NB4 (cell line): ENCODE measurements around the gene NIP7.

ENCODE experiments used
- DNase-seq: peaks from one replicate; pipeline ENCODE4 v3.0.0; 2010; ENCODE audit warnings: low read depth
- H3K4me3 ChIP-seq: one replicate; pipeline ENCODE4 v1.5.1; 2011; ENCODE audit warnings: mild to moderate bottlenecking, low read depth, low read length, moderate library complexity
- CTCF ChIP-seq: IDR thresholded peaks from one replicate; pipeline ENCODE4 v1.5.1; 2012; ENCODE audit warnings: low read depth, low read length
- MYC ChIP-seq: IDR thresholded peaks from 2 replicates; pipeline ENCODE4 v1.6.1; 2011; ENCODE audit warnings: low read depth, low read length
- POLR2A ChIP-seq: IDR thresholded peaks from 2 replicates; pipeline ENCODE4 v1.6.1; 2011; ENCODE audit warnings: mild to moderate bottlenecking; ENCODE audit not compliant: insufficient read length; ENCODE audit errors: extremely low read depth
- TF ChIP-seq, protein P1 (sequence below): IDR thresholded peaks from 2 replicates; pipeline ENCODE4 v1.6.1; 2011; ENCODE audit warnings: low read depth, low read length

NIP7 gene

DNA sequence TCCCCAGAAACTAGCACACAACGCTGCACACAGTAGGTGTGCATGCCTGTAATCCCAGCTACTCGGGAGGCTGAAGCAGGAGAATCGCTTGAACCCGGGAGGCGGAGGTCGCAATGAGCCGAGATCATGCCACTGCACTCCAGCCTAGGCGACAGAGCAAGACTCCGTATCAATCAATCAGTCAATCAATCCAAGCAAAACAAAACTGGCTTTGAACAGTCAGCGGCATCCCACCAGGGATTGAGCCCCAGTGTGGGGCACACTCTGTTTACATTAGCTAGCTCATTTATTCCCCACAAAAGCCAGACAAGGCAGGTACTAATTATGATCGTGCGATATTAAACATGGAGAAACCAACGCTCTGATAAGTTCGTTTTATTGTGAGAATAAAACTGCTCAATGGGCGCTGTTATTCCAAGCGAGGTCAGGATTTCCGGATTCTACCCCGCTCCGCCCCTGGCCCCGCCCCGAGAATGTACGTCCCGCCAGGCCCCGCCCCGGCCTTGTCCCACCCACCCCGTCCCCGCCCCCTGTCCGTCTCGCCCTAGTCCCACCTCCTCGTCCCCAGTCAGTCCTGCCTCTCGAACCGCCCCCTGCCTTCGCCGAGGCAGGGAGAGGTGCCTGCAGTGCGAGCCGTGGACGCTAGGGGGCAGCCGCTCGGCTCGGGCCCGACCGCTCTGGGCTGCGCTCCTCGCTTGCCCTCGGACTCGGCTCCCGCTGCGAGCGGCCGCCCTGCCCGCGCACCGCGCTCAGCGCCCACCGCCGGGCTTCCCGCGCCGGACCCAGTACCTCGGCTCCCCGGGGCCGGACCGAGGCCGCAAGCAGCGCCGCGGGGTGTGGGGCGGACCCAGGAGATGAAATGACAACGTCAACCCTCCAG lies 28.7 kb upstream of the NIP7 start, which contains the start of gene VPS4A:
VPS4A (plus strand) TSS at position 698 of the 880 bp plus-strand sequence; CDS start at position 860, 162 bp downstream.
- TF ChIP-seq POLR2A (peak; percentile 59), MYC (peak; percentile 74; the same call in 1 of the 2 replicates), CTCF (peak; percentile 74)
- TF ChIP-seq, protein P1, sequence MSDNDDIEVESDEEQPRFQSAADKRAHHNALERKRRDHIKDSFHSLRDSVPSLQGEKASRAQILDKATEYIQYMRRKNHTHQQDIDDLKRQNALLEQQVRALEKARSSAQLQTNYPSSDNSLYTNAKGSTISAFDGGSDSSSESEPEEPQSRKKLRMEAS, result peak; percentile 70
- peak; percentile 97 for DNase-seq
- H3K4me3 ChIP-seq, result peak within 1 kb of the TSS; percentile 84

- TF ChIP-seq CTCF (peak; percentile 17), POLR2A (no peak)
- peak; percentile 66 for DNase-seq
- H3K4me3 ChIP-seq, result peak overlapping the region; percentile 84
Observed at GRCh38 chr16:69311533-69312387, 27.8 kb upstream of the NIP7 start.

GRCh38 chr16:69313469-69313868 lies 26.1 kb upstream of the NIP7 start:
- no peak for DNase-seq
- TF ChIP-seq POLR2A, result no peak
- no peak for TF ChIP-seq MYC
- TF ChIP-seq, protein P1, result no peak
- no peak for TF ChIP-seq CTCF
- no peak overlapping the region for H3K4me3 ChIP-seq

- TF ChIP-seq CTCF (no peak), MYC (no peak), POLR2A (no peak)
- TF ChIP-seq, protein P1, result no peak
- H3K4me3 ChIP-seq, result no peak overlapping the region
- DNase-seq, result no peak
Observed at GRCh38 chr16:69314534-69314933, 25.0 kb upstream of the NIP7 start.

DNA sequence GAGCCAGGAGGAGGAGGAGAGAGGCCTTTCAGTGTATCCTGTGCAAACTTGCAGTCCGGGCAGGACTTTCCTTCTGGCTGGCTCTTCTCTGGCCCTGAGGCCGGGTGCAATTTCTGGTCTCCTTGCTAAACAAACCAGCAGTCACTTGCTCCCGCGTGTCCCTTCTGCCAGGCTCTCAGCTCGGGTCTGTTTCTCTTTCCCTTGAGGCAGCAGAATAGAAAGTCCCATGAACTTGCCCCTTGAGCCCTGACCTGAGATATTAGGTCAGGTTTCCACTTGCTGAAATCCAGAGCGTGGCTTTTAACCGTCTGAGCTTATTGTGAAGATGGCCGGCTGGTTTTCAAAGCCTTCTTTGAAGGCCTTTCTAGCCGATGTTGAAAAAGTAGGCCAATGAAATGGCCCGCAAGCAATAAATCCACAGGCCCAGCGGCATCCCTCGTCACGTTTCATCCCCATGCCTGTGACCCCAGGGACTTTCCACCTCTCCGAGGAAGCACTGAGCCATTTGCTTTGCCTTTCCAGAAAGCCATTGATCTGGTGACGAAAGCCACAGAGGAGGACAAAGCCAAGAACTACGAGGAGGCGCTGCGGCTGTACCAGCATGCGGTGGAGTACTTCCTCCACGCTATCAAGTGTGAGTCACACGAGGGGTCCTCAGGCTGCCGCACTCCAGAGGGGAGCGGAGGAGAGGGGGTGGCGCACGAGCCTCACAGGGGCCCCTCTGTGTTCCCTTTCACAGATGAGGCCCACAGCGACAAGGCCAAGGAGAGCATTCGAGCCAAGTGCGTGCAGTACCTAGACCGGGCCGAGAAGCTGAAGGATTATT lies 23.9 kb upstream of the NIP7 start:
- DNase-seq, result peak; percentile 90
- TF ChIP-seq, protein P1, result peak; percentile 94
- TF ChIP-seq POLR2A (no peak), MYC (peak; percentile 91), CTCF (no peak)
- peak overlapping the region; percentile 38 for H3K4me3 ChIP-seq
